GM12874 (cell line): ENCODE data around the gene WARS2.

Source experiments
- TF ChIP-seq, protein P1 (sequence below): IDR thresholded peaks from 2 replicates; pipeline ENCODE4 v1.5.1; 2011; ENCODE audit warnings: low read depth, mild to moderate bottlenecking, control low read depth, low read length, moderate library complexity; ENCODE audit not compliant: insufficient read depth

WARS2 gene

DNA sequence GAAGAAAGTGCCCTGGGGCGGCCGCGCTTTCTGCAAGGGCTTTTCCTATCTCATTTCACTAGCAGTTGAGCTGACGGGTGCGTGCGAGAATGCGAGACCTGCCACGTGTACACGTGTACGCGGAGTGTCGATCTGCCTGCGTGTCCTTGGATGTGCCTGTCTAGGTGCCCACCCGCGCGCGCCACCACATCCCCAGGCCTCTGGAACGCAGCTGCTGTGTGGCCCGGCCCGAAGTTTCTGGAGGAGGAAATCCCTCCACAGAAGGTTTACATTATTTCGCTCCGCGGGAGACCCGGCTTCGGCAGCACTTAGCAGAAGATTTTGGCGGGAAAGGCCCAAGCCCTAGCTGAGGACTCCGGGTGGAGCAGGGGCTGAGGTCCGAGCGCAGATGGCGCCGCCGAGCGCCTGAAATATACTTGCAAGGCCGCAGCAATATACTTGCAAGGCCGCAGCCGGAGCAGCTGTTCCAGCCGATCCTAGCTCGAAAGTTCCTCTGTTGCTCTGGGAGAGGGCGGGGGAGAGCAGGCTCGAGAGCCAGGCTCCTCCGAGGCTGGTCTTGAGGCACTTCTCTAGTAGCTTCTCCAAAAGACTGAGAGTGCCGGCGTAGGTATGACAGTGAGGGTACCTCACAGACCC is 156.2 kb downstream of the WARS2 start:
- TF ChIP-seq, protein P1, sequence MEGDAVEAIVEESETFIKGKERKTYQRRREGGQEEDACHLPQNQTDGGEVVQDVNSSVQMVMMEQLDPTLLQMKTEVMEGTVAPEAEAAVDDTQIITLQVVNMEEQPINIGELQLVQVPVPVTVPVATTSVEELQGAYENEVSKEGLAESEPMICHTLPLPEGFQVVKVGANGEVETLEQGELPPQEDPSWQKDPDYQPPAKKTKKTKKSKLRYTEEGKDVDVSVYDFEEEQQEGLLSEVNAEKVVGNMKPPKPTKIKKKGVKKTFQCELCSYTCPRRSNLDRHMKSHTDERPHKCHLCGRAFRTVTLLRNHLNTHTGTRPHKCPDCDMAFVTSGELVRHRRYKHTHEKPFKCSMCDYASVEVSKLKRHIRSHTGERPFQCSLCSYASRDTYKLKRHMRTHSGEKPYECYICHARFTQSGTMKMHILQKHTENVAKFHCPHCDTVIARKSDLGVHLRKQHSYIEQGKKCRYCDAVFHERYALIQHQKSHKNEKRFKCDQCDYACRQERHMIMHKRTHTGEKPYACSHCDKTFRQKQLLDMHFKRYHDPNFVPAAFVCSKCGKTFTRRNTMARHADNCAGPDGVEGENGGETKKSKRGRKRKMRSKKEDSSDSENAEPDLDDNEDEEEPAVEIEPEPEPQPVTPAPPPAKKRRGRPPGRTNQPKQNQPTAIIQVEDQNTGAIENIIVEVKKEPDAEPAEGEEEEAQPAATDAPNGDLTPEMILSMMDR = no peak

GRCh38 chr1:118983558-118984041 is 156.9 kb downstream of the WARS2 start:
- TF ChIP-seq, protein P1 = no peak

DNA sequence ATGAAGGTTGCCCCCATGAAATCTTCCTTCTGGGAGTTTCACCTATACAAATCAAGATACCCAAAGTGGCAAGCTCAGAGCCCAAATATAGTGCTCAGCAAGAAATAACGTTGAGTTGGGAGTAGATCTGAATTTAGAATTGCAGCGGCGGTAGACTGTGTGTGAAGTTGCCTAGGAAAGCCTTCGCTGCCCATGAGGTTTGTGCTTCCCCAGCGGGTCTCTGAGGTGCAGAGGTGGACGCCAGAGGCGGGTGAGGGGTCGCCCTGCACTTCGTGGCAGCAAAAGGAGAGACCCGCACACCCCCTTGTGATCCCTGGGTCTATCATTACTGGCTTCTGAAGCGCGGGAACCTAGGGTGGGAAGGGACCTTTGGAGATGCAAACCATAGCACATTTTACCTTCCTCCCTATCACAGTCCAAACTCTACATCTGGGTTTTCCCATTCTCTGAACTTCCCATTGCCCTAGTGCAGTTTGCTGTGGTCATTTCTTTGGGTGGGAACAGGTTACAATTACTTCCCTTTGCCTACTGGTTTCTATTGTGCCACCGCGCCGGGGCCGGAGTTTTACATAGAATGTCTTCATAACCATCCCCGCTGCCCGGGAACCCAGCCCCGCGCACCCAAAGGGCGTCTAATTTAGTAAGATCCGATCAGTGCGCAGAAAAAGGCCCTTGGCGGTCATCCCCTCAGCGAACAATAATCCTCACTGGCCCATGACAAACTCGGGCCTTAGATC is 157.5 kb downstream of the WARS2 start:
- TF ChIP-seq, protein P1 = no peak

DNA sequence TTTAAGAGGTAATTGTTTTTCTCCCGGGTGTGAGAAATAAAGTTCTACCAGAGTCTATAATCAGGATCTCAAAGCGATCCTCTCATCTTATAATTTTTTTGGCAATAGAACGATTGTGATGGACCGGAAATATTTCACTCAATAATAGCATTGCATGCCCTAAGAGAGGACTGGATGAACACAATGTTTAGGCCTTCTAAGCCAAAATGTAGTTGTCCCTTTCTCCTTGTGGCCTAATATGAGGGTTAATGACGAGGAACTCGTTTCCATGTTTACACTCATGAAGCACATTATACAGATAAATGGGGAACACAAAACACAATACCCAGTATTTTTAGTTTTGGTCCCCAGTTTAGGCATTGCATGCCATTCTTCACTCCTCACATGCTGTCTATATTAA is 158.2 kb downstream of the WARS2 start:
- TF ChIP-seq, protein P1 = no peak

- TF ChIP-seq, protein P1 = no peak
Measured at GRCh38 chr1:118981436-118981835, 159.0 kb downstream of the WARS2 start.
